M059J (cell line): ENCODE data around the gene ITSN1. TPM values are rescaled to one million over a fixed set of nuclear protein-coding genes. Genes with fewer than 3 reads are reported as not detected.

Experiments
- total RNA-seq: library from RNA; depleted of rRNA; stranded (reverse); fragments of >200 nt; shearing (Covaris generic); gene quantifications from 2 replicates; pipeline ENCODE4 v1.2.3, GENCODE V29; 2014; rRNA removed

ITSN1 gene
- total RNA-seq, 1 experiment from 2014 or later: 25.2 TPM

Other genes with a start within 250 kb of the ITSN1 start
- 75.2 and 80.1 TPM in 2 replicates for gene IFNGR2, start 239.1 kb upstream of the ITSN1 start, total RNA-seq
- gene TMEM50B, start 162.5 kb upstream of the ITSN1 start, total RNA-seq: 57.2 and 58.6 TPM in 2 replicates
- gene DNAJC28, start 150.8 kb upstream of the ITSN1 start, total RNA-seq: 1.9 TPM in 2 replicates
- gene GART, start 100.4 kb upstream of the ITSN1 start, total RNA-seq: 89.8 and 114 TPM in 2 replicates
- 251 and 714 TPM in 2 replicates for gene SON, start 99.5 kb upstream of the ITSN1 start, total RNA-seq
- 73.6 and 106 TPM in 2 replicates for gene DONSON, start 53.8 kb upstream of the ITSN1 start, total RNA-seq
- gene CRYZL1, start 760 bp upstream of the ITSN1 start, total RNA-seq: 9.0 and 23.8 TPM in 2 replicates